Sigmoid colon (tissue), 7 donors: ENCODE results near the gene TYMP. TPM values are rescaled to one million over a fixed set of nuclear protein-coding genes. Genes with fewer than 3 reads are reported as not detected.
A peak's percentile ranks its signal among the peaks of the same experiment; 100 is the strongest.

Experiments
- DNase-seq: peaks from one replicate; pipeline ENCODE4 v3.0.0-alpha.2; 2019
- H3K27ac ChIP-seq, 4 donors: fragments of 200-600 bp; sonication (generic); one replicate each; pipeline ENCODE4 v1.5.1; 2016 to 2019; ENCODE audit warnings: mild to moderate bottlenecking in 1 of 4
- H3K27me3 ChIP-seq, 3 donors: fragments of 200-600 bp; sonication (generic); one replicate each; pipeline ENCODE4 v1.5.1; 2019; ENCODE audit warnings: mild to moderate bottlenecking in 1 of 3
- H3K36me3 ChIP-seq, 4 donors: fragments of 200-600 bp; sonication (generic); one replicate each; pipeline ENCODE4 v1.5.1; 2016 to 2019
- H3K4me1 ChIP-seq, 4 donors: fragments of 200-600 bp; sonication (generic); one replicate each; pipeline ENCODE4 v1.5.1; 2017 to 2019
- H3K4me3 ChIP-seq, 4 donors: fragments of 200-600 bp; sonication (generic); one replicate each; pipeline ENCODE4 v1.5.1; 2017 to 2019; ENCODE audit warnings: mild to moderate bottlenecking in 2 of 4, moderate library complexity in 1 of 4
- H3K9me3 ChIP-seq, 4 donors: fragments of 200-600 bp in 3 of 4; sonication (generic) in 3 of 4; one replicate each; pipeline versions ENCODE4 v1.5.1 to v1.6.1; 2013 to 2019
- EP300 ChIP-seq, 4 donors: sonication (generic); formaldehyde crosslinking; IDR thresholded peaks; one replicate each; pipeline ENCODE4 v1.6.1; 2017; ENCODE audit warnings: antibody characterized with exemption in 4 of 4
- POLR2A ChIP-seq, 2 donors: fragments of 450-650 bp; IDR thresholded peaks; one replicate each; pipeline ENCODE4 v1.6.1; 2016; ENCODE audit warnings: antibody characterized with exemption in 2 of 2, mild to moderate bottlenecking in 2 of 2, moderate library complexity in 2 of 2
- POLR2AphosphoS5 ChIP-seq, 4 donors: sonication (generic); formaldehyde crosslinking; IDR thresholded peaks; one replicate each; pipeline ENCODE4 v1.6.1; 2017; ENCODE audit warnings: antibody characterized with exemption in 4 of 4
- WGBS, 2 donors: extraction: QIAGEN DNeasy Blood & Tissue Kit; methylation state at CpG; one replicate each; pipeline ENCODE4 v1.1.7; 2013; 5-methylcytosine and 5-hydroxymethylcytosine counted together
- intact Hi-C: fragments of 100-400 bp; cut with DNase I; formaldehyde crosslinking; loops from one replicate; pipeline ENCODE4 v1.15.1; 2023
- polyA plus RNA-seq, 3 donors: library from polyadenylated mRNA; stranded (reverse); fragments of 200-250 nt; gene quantifications; one replicate each; pipeline ENCODE4 v1.2.3, GENCODE V29; 2013
- total RNA-seq, 4 donors: library from RNA; depleted of rRNA; stranded (reverse); fragments of >200 nt; gene quantifications; one replicate each; pipeline ENCODE4 v1.1.0, GENCODE V29; 2016
- TF ChIP-seq, protein P1 (sequence below), 4 experiments: fragments of 450-650 bp in 3 of 4; fragments of 200-600 bp in 1 of 4; IDR thresholded peaks; one replicate each; pipeline ENCODE4 v1.5.1; 2016 to 2019; ENCODE audit warnings: antibody characterized with exemption in 4 of 4, mild to moderate bottlenecking in 3 of 4, moderate library complexity in 2 of 4
- donor health status: healthy with polysubstance abuse.
- donor health status: Bipolar disorder and iron deficiency.
- donor health status: healthy.

TYMP gene
- total and polyA plus RNA-seq, 7 donors: 17.4 to 169 (median 23.0) TPM

GRCh38 chr22:50551160-50551752 is 21.4 kb upstream of the TYMP start:
- intact Hi-C loops: no loop called here
- DNase-seq: peak; percentile 61
- no peak overlapping the region for H3K27ac ChIP-seq
- TF ChIP-seq EP300 (IDR thresholded peaks at IDR 0.05): no peak
- no peak for TF ChIP-seq POLR2A (IDR thresholded peaks at IDR 0.05)
- H3K36me3 ChIP-seq: no peaks in the 10 kb centered on the region
- H3K9me3 ChIP-seq: no peaks in the 10 kb centered on the region
- H3K4me3 ChIP-seq: no peak overlapping the region
- WGBS, 2 donors: 90 to 95% methylated on average over 11 of the region's 11 CpGs
- H3K4me1 ChIP-seq: peaks cover 0 to 16% (median 14%) of the 10 kb centered on the region in 4 donors
- peaks cover 22 to 44% (median 37%) of the 10 kb centered on the region in 3 donors for H3K27me3 ChIP-seq

GRCh38 chr22:50550395-50550794 is 20.6 kb upstream of the TYMP start:
- intact Hi-C loops: no loop called here
- H3K27me3 ChIP-seq: peaks cover 25 to 53% (median 45%) of the 10 kb centered on the region in 3 donors
- 95 to 96% methylated on average over 8 of the region's 8 CpGs for WGBS, 2 donors

GRCh38 chr22:50548921-50549790 is 19.3 kb upstream of the TYMP start:
- H3K36me3 ChIP-seq: no peaks in the 10 kb centered on the region
- H3K9me3 ChIP-seq: no peaks in the 10 kb centered on the region
- H3K4me1 ChIP-seq: peaks cover 0 to 24% (median 20%) of the 10 kb centered on the region in 4 donors
- H3K27me3 ChIP-seq: peaks cover 25 to 65% (median 58%) of the 10 kb centered on the region in 3 donors
- intact Hi-C loops: no loop called here
- TF ChIP-seq, protein P1, sequence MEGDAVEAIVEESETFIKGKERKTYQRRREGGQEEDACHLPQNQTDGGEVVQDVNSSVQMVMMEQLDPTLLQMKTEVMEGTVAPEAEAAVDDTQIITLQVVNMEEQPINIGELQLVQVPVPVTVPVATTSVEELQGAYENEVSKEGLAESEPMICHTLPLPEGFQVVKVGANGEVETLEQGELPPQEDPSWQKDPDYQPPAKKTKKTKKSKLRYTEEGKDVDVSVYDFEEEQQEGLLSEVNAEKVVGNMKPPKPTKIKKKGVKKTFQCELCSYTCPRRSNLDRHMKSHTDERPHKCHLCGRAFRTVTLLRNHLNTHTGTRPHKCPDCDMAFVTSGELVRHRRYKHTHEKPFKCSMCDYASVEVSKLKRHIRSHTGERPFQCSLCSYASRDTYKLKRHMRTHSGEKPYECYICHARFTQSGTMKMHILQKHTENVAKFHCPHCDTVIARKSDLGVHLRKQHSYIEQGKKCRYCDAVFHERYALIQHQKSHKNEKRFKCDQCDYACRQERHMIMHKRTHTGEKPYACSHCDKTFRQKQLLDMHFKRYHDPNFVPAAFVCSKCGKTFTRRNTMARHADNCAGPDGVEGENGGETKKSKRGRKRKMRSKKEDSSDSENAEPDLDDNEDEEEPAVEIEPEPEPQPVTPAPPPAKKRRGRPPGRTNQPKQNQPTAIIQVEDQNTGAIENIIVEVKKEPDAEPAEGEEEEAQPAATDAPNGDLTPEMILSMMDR (IDR thresholded peaks at IDR 0.05): no peak
- TF ChIP-seq POLR2A (IDR thresholded peaks at IDR 0.05) (no peak), EP300 (IDR thresholded peaks at IDR 0.05) (no peak), POLR2AphosphoS5 (IDR thresholded peaks at IDR 0.05) (no peak)
- H3K4me3 ChIP-seq: peak overlapping the region in 2 of 4 donors; percentile 27 to 34
- no peak for DNase-seq
- H3K27ac ChIP-seq: no peak overlapping the region
- 51 to 59% methylated on average over 68 of the region's 68 CpGs for WGBS, 2 donors

More at GRCh38 chr22:50550395-50550794, 20.6 kb upstream of the TYMP start:
- H3K9me3 ChIP-seq: no peaks in the 10 kb centered on the region
- DNase-seq: no peak
- TF ChIP-seq POLR2AphosphoS5 (IDR thresholded peaks at IDR 0.05) (no peak), EP300 (IDR thresholded peaks at IDR 0.05) (no peak), POLR2A (IDR thresholded peaks at IDR 0.05) (no peak)
- TF ChIP-seq, protein P1 (IDR thresholded peaks at IDR 0.05): no peak
- no peak overlapping the region for H3K27ac ChIP-seq
- no peaks in the 10 kb centered on the region for H3K36me3 ChIP-seq
- H3K4me1 ChIP-seq: peaks cover 0 to 16% (median 14%) of the 10 kb centered on the region in 4 donors
- no peak overlapping the region for H3K4me3 ChIP-seq

DNA sequence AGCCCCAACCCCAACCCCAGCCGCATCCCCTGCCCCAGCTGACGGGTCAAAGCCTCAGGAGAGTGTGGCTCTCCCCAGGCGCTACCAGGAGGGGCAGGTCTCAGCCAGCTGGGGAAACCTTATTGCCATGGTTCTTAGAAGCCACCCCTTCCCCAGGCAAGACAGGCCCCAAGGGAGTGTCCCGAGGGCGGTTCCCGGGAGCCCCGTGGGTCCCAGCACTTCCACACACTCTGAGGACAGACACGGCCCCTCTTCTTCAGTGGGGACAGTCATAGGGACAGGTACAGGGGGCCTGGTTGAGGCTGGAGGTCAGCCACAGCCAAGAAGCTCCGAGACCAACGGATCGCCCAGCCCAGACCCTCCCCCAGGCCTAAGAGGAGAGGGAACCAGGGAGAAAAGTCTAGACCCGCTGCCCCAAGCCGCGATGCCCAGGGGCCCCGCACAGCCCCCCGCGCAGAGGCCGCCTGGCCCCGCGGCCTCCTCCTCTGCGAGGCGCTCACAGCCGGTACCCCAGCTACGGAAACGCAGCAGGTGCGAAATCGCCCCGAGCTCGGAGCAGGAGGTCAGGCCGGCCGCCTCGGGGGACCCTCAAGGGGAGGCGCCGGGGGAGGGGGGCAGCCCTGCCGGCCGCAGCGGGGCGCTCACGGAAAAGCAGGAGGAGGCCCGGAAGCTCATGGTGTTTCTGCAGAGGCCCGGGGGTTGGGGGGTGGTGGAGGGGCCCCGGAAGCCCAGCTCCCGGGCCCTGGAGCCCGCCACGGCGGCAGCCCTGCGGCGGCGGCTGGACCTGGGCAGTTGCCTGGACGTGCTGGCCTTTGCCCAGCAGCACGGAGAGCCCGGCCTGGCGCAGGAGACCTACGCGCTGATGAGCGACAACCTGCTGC is 18.5 kb upstream of the TYMP start:
- peaks cover 25 to 74% (median 66%) of the 10 kb centered on the region in 3 donors for H3K27me3 ChIP-seq
- no peak for TF ChIP-seq POLR2AphosphoS5 (IDR thresholded peaks at IDR 0.05)
- TF ChIP-seq EP300 (IDR thresholded peaks at IDR 0.05): no peak
- no peak for TF ChIP-seq POLR2A (IDR thresholded peaks at IDR 0.05)
- TF ChIP-seq, protein P1 (IDR thresholded peaks at IDR 0.05): no peak
- 5 to 12% methylated on average over 56 of the region's 56 CpGs for WGBS, 2 donors
- no peaks in the 10 kb centered on the region for H3K36me3 ChIP-seq
- H3K27ac ChIP-seq: no peak overlapping the region
- DNase-seq: no peak
- intact Hi-C loops: no loop called here
- H3K4me3 ChIP-seq: peak overlapping the region in 2 of 4 donors; percentile 27 to 34
- H3K4me1 ChIP-seq: peaks cover 0 to 30% (median 23%) of the 10 kb centered on the region in 4 donors
- no peaks in the 10 kb centered on the region for H3K9me3 ChIP-seq
